Activated CD4-positive, alpha-beta memory T cell treated with anti-CD3 and anti-CD28 coated beads for 36 hours (primary cell): ENCODE results near the gene MYLK4. TPM values are rescaled to one million over a fixed set of nuclear protein-coding genes. Genes with fewer than 3 reads are reported as not detected.

Source experiments
- CTCF ChIA-PET: fragments of 350-600 bp; sonication (Branson Sonifier 250); formaldehyde crosslinking; loops from one replicate; lab custom pipeline; 2021; ENCODE audit warnings: antibody characterized with exemption, inconsistent platforms; lab: Charles Lee
- POLR2A ChIA-PET: fragments of 350-600 bp; sonication (Branson Sonifier 250); formaldehyde crosslinking; loops from one replicate; lab custom pipeline; 2021; ENCODE audit warnings: antibody characterized with exemption; lab: Charles Lee
- DNase-seq: peaks from one replicate; pipeline ENCODE4 v3.0.0-alpha.2; 2020
- H3K27ac Mint-ChIP-seq: one replicate; pipeline ENCODE4 v1.8.0; 2021; ENCODE audit warnings: mixed read lengths
- H3K27me3 Mint-ChIP-seq: one replicate; pipeline ENCODE4 v1.8.0; 2021; ENCODE audit warnings: mixed read lengths
- H3K36me3 Mint-ChIP-seq: one replicate; pipeline ENCODE4 v1.8.0; 2021; ENCODE audit warnings: mixed read lengths
- H3K4me1 Mint-ChIP-seq: one replicate; pipeline ENCODE4 v1.8.0; 2021; ENCODE audit warnings: low read depth, mixed read lengths
- H3K4me3 Mint-ChIP-seq: one replicate; pipeline ENCODE4 v1.8.0; 2021; ENCODE audit warnings: mild to moderate bottlenecking, mixed read lengths
- H3K9me3 Mint-ChIP-seq: one replicate; pipeline ENCODE4 v1.8.0; 2021; ENCODE audit warnings: mixed read lengths
- intact Hi-C: fragments of 100-400 bp; cut with micrococcal nuclease; formaldehyde crosslinking; loops from one replicate; pipeline ENCODE4 v1.15.1; 2023
- total RNA-seq, 2 experiments: library from RNA; stranded (reverse); gene quantifications; one replicate each; pipeline ENCODE4 v1.2.3, GENCODE V29; 2021

MYLK4 gene
- total RNA-seq, 2 experiments from 2014 or later, result 0.05 to 0.07 TPM

DNA sequence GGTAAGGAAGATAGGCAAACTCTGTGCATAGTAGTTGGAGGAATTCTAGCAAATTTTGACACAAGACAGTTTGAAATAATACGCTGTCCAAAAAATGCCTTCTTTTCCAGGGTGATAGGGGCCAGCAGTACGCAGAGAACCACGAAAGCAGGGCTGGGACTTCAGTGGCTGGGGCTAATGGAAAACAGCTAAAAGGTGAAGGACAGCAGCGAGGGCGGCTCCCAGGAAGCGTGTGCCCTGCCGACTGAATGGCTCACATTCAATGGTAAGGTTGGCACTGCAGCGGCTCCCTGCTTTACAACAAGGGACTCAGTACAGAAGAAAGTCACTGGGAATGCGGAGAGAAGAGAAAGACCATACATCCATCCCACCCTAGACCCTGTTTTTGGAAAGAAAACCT is 131.1 kb downstream of the MYLK4 start:
- H3K36me3 Mint-ChIP-seq, result no peaks in the 10 kb centered on the region
- no peak overlapping the region for H3K4me3 Mint-ChIP-seq
- CTCF ChIA-PET, result interaction anchor here (1.6 kb wide), 1 partner anchor 15 kb away, joined by 5 read pairs; no protein-coding TSS in a partner anchor
- intact Hi-C loops, result no loop called here
- no peaks in the 10 kb centered on the region for H3K9me3 Mint-ChIP-seq
- POLR2A ChIA-PET, result no interaction called here
- H3K27ac Mint-ChIP-seq, result no peak overlapping the region
- H3K4me1 Mint-ChIP-seq, result no peaks in the 10 kb centered on the region
- no peak for DNase-seq
- H3K27me3 Mint-ChIP-seq, result peaks cover 18% of the 10 kb centered on the region

DNA sequence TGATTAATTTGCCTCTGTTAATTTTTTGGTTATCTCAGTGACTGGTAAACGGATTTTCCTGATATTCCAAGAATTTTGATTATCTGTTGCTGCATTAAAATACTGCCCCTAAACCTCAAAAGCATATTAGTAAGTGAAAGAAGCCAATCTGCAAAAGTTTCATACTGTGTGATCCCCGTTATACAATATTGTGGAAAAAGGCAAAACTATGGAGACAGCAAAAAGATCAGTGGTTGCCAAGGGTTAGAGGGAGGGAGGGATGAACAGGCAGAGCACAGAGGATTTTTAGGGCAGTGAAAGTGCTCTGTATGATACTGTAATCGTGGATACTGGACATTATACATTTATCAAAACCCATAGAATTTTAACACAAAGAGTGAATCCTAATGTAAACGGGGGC is 133.0 kb downstream of the MYLK4 start:
- peaks cover 5% of the 10 kb centered on the region for H3K9me3 Mint-ChIP-seq
- peaks cover 27% of the 10 kb centered on the region for H3K27me3 Mint-ChIP-seq
- H3K4me1 Mint-ChIP-seq, result no peaks in the 10 kb centered on the region
- H3K27ac Mint-ChIP-seq, result no peak overlapping the region
- H3K4me3 Mint-ChIP-seq, result no peak overlapping the region
- no peak for DNase-seq
- POLR2A ChIA-PET, result no interaction called here
- CTCF ChIA-PET, result interaction anchor here (1.0 kb wide), 1 partner anchor 17 kb away, joined by 4 read pairs; no protein-coding TSS in a partner anchor
- intact Hi-C loops, result no loop called here
- H3K36me3 Mint-ChIP-seq, result no peaks in the 10 kb centered on the region

DNA sequence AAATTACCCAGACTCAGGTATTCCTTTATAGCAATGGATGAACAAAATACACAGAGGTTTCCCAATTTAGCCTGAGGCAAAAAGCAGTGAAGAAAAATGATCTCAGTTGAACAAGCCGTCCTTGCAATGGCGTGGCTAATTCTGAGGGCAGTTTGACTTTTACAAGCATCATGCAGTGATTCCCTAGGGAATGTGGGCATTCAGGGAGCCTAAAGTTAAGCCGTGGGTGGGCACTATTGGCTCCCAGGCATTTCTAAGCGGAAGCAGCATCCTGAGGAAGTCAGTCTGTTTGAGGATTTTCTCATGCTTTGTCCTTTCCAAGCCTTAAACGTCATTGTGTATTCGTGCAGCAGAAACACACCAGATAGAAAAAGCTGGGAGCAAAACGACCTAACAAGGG is 133.9 kb downstream of the MYLK4 start:
- Mint-ChIP-seq H3K27ac (no peak overlapping the region), H3K9me3 (peaks cover 5% of the 10 kb centered on the region), H3K36me3 (no peaks in the 10 kb centered on the region), H3K27me3 (peaks cover 30% of the 10 kb centered on the region), H3K4me1 (no peaks in the 10 kb centered on the region), H3K4me3 (no peak overlapping the region)
- intact Hi-C loops, result no loop called here
- POLR2A ChIA-PET, result no interaction called here
- no peak for DNase-seq
- CTCF ChIA-PET, result interaction anchor here (1.0 kb wide), 1 partner anchor 18 kb away, joined by 4 read pairs; no protein-coding TSS in a partner anchor

DNA sequence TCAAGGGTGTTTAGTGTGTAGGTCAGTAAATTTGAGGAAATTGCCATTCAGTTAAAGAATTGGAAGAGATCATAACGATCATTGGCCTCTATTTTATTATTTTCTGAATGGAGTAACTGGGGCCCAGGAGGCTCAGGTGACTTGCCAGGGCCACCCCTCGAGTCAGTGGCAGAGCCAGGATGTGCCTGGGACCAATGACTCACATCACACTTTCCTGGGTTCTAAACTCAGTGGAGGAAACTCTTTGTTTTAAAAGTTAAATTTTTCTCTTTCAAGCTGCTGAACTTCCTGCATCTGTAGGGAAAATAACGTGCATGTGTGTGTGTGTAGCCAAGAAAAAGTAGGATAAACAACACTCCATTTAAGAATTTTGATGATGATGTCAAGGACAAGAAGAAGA is 135.5 kb downstream of the MYLK4 start:
- intact Hi-C loops, result no loop called here
- Mint-ChIP-seq H3K4me1 (no peaks in the 10 kb centered on the region), H3K27ac (no peak overlapping the region), H3K36me3 (no peaks in the 10 kb centered on the region), H3K9me3 (peaks cover 5% of the 10 kb centered on the region), H3K4me3 (no peak overlapping the region), H3K27me3 (peaks cover 29% of the 10 kb centered on the region)
- no peak for DNase-seq
- ChIA-PET POLR2A (no interaction called here), CTCF (interaction anchor here (0.8 kb wide), 1 partner anchor 19 kb away, joined by 4 read pairs; no protein-coding TSS in a partner anchor)

DNA sequence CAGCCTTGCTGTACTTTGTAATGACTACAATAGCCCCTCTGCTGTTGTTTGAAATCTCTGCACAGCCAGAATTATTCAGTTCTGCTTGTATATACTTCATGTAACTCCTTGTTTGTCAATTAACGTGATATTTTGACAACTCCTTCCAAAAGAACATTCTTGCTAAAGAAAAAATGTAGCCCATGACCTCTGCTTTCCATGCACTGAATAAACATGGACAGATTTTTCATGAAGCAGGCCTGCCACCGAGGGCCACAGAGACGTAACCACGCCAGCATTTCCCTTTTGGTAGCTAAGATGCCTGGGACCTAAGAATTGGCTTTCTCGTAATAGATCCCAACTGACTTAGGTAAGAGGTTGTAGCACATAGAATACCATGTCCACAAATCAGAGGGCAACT is 135.9 kb downstream of the MYLK4 start:
- ChIA-PET POLR2A (no interaction called here), CTCF (interaction anchor here (1.2 kb wide), 1 partner anchor 19 kb away, joined by 4 read pairs; no protein-coding TSS in a partner anchor)
- no peak overlapping the region for H3K4me3 Mint-ChIP-seq
- no peak for DNase-seq
- H3K36me3 Mint-ChIP-seq, result no peaks in the 10 kb centered on the region
- peaks cover 5% of the 10 kb centered on the region for H3K9me3 Mint-ChIP-seq
- no peak overlapping the region for H3K27ac Mint-ChIP-seq
- intact Hi-C loops, result no loop called here
- H3K4me1 Mint-ChIP-seq, result no peaks in the 10 kb centered on the region
- peaks cover 28% of the 10 kb centered on the region for H3K27me3 Mint-ChIP-seq

DNA sequence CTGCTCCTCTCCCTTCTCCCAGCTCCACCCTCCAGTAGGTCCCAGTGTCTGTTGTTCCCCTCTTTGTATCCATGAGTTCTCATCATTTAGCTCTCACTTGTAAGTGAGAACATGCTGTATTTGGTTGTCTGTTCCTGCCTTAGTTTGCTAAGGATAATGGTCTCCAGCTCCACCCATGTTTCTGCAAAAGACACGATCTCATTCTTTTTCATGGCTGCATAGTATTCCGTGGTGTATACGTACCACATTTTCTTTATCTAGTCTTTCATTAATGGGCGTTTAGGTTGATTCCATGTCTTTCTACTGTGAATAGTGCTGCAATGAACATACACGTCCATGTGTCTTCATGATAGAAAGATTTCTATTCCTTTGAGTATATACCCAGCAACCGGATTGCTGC is 136.6 kb downstream of the MYLK4 start:
- no peak overlapping the region for H3K27ac Mint-ChIP-seq
- CTCF ChIA-PET, result interaction anchor here (1.2 kb wide), 1 partner anchor 20 kb away, joined by 4 read pairs; no protein-coding TSS in a partner anchor

More for the DNA sequence above, 136.6 kb downstream of the MYLK4 start:
- H3K36me3 Mint-ChIP-seq, result no peaks in the 10 kb centered on the region
- intact Hi-C loops, result no loop called here
- H3K9me3 Mint-ChIP-seq, result peaks cover 5% of the 10 kb centered on the region
- peaks cover 23% of the 10 kb centered on the region for H3K27me3 Mint-ChIP-seq
- no peak for DNase-seq
- no peak overlapping the region for H3K4me3 Mint-ChIP-seq
- no peaks in the 10 kb centered on the region for H3K4me1 Mint-ChIP-seq
- POLR2A ChIA-PET, result no interaction called here

Other genes with a start within 250 kb of the MYLK4 start
- gene WRNIP1, start 14.5 kb upstream of the MYLK4 start, total RNA-seq, result 10 to 100 TPM; 32.7 to 32.8 TPM
- gene SERPINB1, start 90.9 kb upstream of the MYLK4 start, total RNA-seq, result 100 to 1,000 TPM; 164 to 169 TPM
- gene SERPINB9, start 152.4 kb upstream of the MYLK4 start, total RNA-seq, result 10 to 100 TPM; 69.9 to 72.6 TPM
- 10 to 100 TPM; 59.0 to 64.7 TPM for gene SERPINB6, start 220.6 kb upstream of the MYLK4 start, total RNA-seq
- 10 to 100 TPM; 36.1 to 38.9 TPM for gene NQO2, start 249.0 kb upstream of the MYLK4 start, total RNA-seq